ENCODE results near the gene STAB1. TPM values are rescaled to one million over a fixed set of nuclear protein-coding genes. Genes with fewer than 3 reads are reported as not detected.

The STAB1 gene
- total and polyA plus RNA-seq, 7 experiments from 2014 or later = 0.27 to 122 (median 26.1) TPM; not detected in 2

DNA sequence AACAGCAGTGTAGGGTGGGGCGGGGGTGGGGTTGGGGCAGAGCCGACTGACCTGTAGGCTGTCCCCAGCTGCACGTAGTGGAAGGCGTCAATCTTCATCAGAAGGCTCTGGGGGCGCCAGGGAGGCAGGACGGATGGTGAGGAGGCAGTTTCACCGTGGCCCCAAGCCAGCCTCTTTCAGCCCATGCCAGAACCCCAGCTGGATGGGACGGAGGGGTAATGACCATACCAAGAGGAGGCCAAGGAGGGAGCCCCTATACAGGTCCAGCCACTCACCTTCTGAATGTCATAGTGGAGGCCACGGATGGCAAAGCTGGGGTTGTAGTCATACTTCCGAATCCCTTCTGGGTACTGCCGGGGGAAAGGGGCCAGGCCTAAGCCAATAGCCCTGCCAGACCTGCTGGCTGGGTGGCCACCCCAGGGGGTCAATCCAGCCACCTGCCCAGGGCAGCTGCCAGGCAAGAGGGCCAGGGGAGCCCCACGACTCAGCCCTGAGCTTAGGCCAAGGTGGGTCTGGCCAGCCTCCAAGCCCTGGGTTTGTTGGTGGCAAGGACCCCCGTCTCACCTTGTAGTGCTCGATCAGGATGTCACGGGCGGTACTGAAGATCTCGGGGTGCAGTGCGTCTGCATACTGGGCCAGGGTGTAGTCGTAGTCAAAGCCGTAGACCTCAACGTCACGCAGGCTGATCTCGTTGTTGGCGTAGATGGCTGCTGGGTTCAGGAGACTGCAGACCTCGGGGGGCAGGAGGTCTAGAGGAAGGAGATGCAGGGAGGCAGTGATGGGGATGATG is 33.6 kb downstream of the STAB1 start:
- Histone ChIP-seq H3K36me3 (ENCODE audit: control insufficient read depth in 2 of 3, insufficient read depth in 3 of 3, low read length in 3 of 3) (no peaks in the 10 kb centered on the region), H3K27ac (ENCODE audit: low read depth, low read length) (no peak overlapping the region), H3K9me3 (ENCODE audit: control insufficient read depth in 2 of 3, low read length in 3 of 3) (no peaks in the 10 kb centered on the region), H3K27me3 (ENCODE audit: control insufficient read depth in 2 of 2, insufficient read depth in 2 of 2, low read length in 2 of 2) (no peaks in the 10 kb centered on the region), H3K4me1 (ENCODE audit: control insufficient read depth in 2 of 2, insufficient read depth in 2 of 2, low read length in 2 of 2) (peaks cover 0 to 4% of the 10 kb centered on the region in 2 donors), H3K4me3 (ENCODE audit: low read length) (no peak overlapping the region)
- ATAC-seq (no peak), DNase-seq (no peak)
- CTCF ChIA-PET = interaction anchor here (0.5 kb wide), 1 partner anchor 64 kb away, joined by 3 read pairs; no protein-coding TSS in a partner anchor
- H3K27ac Mint-ChIP-seq = no peak overlapping the region
- no peaks in the 10 kb centered on the region for H3K27me3 Mint-ChIP-seq
- intact Hi-C loops (cut with micrococcal nuclease) = no loop called here
- POLR2A ChIA-PET = interaction anchor here (0.6 kb wide), 1 partner anchor 71 kb away, joined by 4 read pairs; no protein-coding TSS in a partner anchor
- no peak overlapping the region for H3K4me3 Mint-ChIP-seq
- no peaks in the 10 kb centered on the region for H3K9me3 Mint-ChIP-seq
- H3K4me1 Mint-ChIP-seq = peaks cover 0 to 7% (median 0%) of the 10 kb centered on the region in 7 donors
- peaks cover 0 to 3% (median 0%) of the 10 kb centered on the region in 5 donors for H3K36me3 Mint-ChIP-seq

DNA sequence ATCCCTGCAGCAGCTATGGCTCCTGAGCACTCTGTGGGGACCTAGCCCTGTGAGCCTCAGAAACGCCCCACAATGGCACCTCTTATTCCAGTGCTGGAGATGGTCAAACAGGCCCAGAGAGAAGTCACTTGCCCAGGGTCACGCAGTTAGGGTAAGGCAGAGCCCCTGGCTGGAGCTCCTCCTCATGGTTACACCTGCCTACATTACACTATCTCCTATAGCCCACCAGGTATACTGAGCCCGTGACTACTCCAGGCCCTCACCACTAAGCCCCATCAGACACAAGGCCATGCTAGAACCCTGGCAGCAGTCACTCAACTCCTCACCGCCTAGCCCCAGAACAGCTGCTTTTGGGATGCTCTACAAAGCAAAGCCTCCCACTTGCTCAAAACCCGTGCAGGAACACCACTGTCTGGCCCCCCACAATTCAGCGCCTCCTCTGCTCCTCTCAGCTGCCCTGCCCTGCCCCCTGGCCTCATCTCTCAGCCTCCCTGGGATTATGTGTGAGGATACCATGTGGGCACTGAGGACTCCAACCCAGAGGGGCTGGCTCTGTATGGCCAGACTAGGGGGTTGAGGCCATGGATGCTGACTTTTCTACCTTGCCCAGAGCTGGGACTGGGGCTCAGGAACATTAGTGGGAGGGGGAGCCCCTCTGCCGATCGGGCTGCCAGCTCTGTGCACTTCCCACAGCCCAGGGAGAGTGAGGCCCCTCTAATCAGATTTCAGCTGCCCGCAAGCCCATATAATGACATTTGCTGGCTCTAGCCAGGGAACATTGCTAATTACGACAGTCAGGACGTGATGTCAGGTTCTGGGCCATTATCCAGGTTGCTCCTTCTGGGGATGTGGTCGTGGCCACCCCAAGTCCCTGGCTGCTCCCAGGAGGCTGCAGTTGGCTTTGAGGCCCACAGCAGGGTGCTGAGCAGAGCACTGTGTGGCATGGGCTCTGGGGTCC is 34.5 kb downstream of the STAB1 start:
- intact Hi-C loops (cut with micrococcal nuclease) = loop anchor here in 1 of 2 donors (10.0 kb wide), 3 partner anchors 255 to 845 kb away; partner anchors contain the start of genes RPL29 and WDR82
- Mint-ChIP-seq H3K36me3 (no peaks in the 10 kb centered on the region), H3K4me1 (peaks cover 0 to 10% (median 3%) of the 10 kb centered on the region in 7 donors), H3K9me3 (peaks cover 0 to 2% (median 0%) of the 10 kb centered on the region in 11 donors), H3K27ac (peak overlapping the region in 1 of 9 donors; percentile 65), H3K27me3 (no peaks in the 10 kb centered on the region), H3K4me3 (peak overlapping the region in 1 of 10 donors; percentile 29)
- Histone ChIP-seq H3K36me3 (ENCODE audit: control insufficient read depth in 2 of 3, insufficient read depth in 3 of 3, low read length in 3 of 3) (no peaks in the 10 kb centered on the region), H3K27ac (ENCODE audit: low read depth, low read length) (no peak overlapping the region), H3K4me1 (ENCODE audit: control insufficient read depth in 2 of 2, insufficient read depth in 2 of 2, low read length in 2 of 2) (peaks cover 0 to 4% of the 10 kb centered on the region in 2 donors), H3K27me3 (ENCODE audit: control insufficient read depth in 2 of 2, insufficient read depth in 2 of 2, low read length in 2 of 2) (no peaks in the 10 kb centered on the region), H3K9me3 (ENCODE audit: control insufficient read depth in 2 of 3, low read length in 3 of 3) (no peaks in the 10 kb centered on the region), H3K4me3 (ENCODE audit: low read length) (no peak overlapping the region)
- ATAC-seq = no peak
- ChIA-PET POLR2A (interaction anchor here (0.6 kb wide), 1 partner anchor 72 kb away, joined by 4 read pairs; no protein-coding TSS in a partner anchor), CTCF (no interaction called here)
- DNase-seq = peak in 1 of 9 donors; percentile 4

DNA sequence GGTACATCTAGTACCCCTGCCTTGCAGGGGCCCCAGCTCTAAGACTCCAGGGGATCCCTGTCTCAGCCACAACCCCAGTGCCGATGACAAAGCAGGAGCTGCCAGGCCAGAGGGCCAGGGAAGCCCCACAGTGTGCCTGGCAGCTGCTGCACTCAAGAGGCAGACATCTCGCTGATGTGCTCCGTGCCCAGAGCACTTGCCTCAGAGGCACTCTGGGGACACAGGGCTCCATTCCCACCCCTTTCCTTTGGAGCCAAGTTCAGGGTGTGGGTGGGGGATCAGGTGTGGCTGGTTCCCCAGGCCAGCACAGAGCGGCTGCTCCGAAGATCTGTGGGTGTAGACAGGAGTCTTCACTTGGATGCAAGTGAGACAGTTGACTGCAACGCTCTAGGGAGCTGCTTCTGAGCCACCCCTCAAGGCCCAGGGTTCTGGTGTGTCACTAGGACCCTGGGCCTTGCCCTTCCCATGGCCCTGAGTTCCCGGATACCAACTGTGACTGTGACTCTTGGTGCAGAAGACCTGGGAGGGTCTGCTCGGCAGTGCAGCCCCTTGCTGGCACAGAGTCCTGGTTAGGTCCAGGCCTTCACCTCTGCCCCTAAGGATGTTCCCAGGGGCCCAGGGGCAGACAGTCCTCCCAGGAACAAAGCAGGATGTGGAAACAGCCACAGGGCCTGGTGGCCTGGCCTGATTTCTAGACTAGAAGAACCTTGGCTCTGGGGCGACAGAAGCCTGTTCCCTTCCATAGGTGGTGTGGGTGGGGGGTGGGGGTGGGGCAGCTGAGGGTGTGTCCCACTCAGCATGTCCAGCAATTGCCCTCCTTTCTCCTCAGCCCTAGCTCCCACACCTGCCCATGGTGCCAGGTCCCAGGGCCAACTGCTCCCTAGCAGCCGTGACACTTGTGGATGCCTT is 36.0 kb downstream of the STAB1 start:
- DNase-seq = peak in 1 of 9 donors; percentile 3
- intact Hi-C loops (cut with micrococcal nuclease) = loop anchor here in 1 of 2 donors (10.0 kb wide), 3 partner anchors 256 to 846 kb away; partner anchors contain the start of genes RPL29 and WDR82
- POLR2A ChIA-PET = no interaction called here
- H3K36me3 Mint-ChIP-seq = no peaks in the 10 kb centered on the region
- H3K4me3 Mint-ChIP-seq = peak overlapping the region in 1 of 10 donors; percentile 16
- CTCF ChIA-PET = no interaction called here
- no peaks in the 10 kb centered on the region for H3K27me3 ChIP-seq (ENCODE audit: control insufficient read depth in 2 of 2, insufficient read depth in 2 of 2, low read length in 2 of 2)
- H3K36me3 ChIP-seq (ENCODE audit: control insufficient read depth in 2 of 3, insufficient read depth in 3 of 3, low read length in 3 of 3) = no peaks in the 10 kb centered on the region
- no peaks in the 10 kb centered on the region for H3K27me3 Mint-ChIP-seq
- H3K4me1 ChIP-seq (ENCODE audit: control insufficient read depth in 2 of 2, insufficient read depth in 2 of 2, low read length in 2 of 2) = peaks cover 0 to 4% of the 10 kb centered on the region in 2 donors
- ATAC-seq = no peak
- H3K9me3 ChIP-seq (ENCODE audit: control insufficient read depth in 2 of 3, low read length in 3 of 3) = no peaks in the 10 kb centered on the region
- no peak overlapping the region for H3K27ac Mint-ChIP-seq
- peaks cover 5 to 17% (median 13%) of the 10 kb centered on the region in 7 donors for H3K4me1 Mint-ChIP-seq
- no peak overlapping the region for H3K27ac ChIP-seq (ENCODE audit: low read depth, low read length)
- no peak overlapping the region for H3K4me3 ChIP-seq (ENCODE audit: low read length)
- H3K9me3 Mint-ChIP-seq = peaks cover 0 to 2% (median 0%) of the 10 kb centered on the region in 11 donors

DNA sequence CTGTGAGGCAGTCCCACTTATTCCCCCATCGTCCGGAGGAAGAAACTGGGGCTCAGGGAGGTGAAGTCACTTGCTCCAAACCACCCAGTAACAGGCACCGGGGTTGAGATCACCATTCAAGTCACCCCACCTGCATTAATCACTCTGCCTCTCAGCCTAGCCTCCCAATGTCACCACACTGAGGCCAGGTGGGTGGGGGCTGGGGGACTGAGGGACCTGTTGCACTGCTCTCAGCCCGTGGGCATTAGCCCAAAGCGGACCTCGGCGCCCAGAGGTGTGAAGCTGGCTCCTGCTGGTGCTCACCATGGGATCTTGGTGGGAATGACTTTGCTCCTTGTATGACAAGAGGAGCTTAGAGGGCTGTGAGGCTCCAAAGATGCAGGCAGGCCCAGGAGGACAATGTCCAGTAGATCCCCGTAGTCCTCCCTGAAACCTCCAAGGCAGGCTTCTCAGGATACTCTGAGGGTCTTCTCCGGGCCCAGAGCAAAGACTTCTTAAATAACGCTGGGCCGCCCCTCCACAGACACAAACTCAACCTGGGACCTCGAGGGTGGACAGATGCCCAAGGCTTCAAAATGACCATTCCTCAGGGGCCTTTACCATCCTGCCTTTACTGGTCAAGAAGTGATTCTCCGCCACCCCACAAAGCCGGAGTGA is 36.9 kb downstream of the STAB1 start:
- ATAC-seq (no peak), DNase-seq (peak in 1 of 9 donors; percentile 3)
- H3K4me1 Mint-ChIP-seq = peaks cover 5 to 22% (median 17%) of the 10 kb centered on the region in 7 donors
- H3K36me3 Mint-ChIP-seq = peaks cover 0 to 3% (median 0%) of the 10 kb centered on the region in 5 donors
- Histone ChIP-seq H3K4me1 (ENCODE audit: control insufficient read depth in 2 of 2, insufficient read depth in 2 of 2, low read length in 2 of 2) (peaks cover under 1 to 4% of the 10 kb centered on the region in 2 donors), H3K36me3 (ENCODE audit: control insufficient read depth in 2 of 3, insufficient read depth in 3 of 3, low read length in 3 of 3) (no peaks in the 10 kb centered on the region), H3K27me3 (ENCODE audit: control insufficient read depth in 2 of 2, insufficient read depth in 2 of 2, low read length in 2 of 2) (no peaks in the 10 kb centered on the region), H3K9me3 (ENCODE audit: control insufficient read depth in 2 of 3, low read length in 3 of 3) (no peaks in the 10 kb centered on the region), H3K27ac (ENCODE audit: low read depth, low read length) (no peak overlapping the region), H3K4me3 (ENCODE audit: low read length) (no peak overlapping the region)
- peak overlapping the region in 2 of 9 donors; percentile 38 to 55 for H3K27ac Mint-ChIP-seq
- ChIA-PET CTCF (no interaction called here), POLR2A (no interaction called here)
- peaks cover 0 to 2% (median 0%) of the 10 kb centered on the region in 11 donors for H3K9me3 Mint-ChIP-seq
- intact Hi-C loops (cut with micrococcal nuclease) = loop anchor here in 1 of 2 donors (10.0 kb wide), 3 partner anchors 257 to 847 kb away; partner anchors contain the start of genes RPL29 and WDR82
- H3K4me3 Mint-ChIP-seq = peak overlapping the region in 7 of 10 donors; percentile 16 to 81 (median 72)
- H3K27me3 Mint-ChIP-seq = no peaks in the 10 kb centered on the region

DNA sequence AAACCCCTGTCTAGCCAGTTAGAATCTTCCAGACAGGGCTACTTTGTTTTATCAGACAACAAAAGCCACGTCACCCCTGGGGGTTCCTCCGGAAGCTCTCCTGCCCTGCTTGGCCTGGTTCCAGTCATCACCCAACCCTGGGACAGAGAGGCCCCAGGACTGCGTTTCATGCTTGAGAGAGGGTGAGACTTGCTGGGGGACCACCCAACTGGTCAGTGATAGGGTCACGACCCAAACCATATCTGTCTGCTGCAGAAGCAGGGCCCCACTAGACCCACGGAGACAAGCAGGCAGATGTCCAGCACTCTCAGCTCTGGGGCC is 37.3 kb downstream of the STAB1 start:
- no peaks in the 10 kb centered on the region for H3K36me3 ChIP-seq (ENCODE audit: control insufficient read depth in 2 of 3, insufficient read depth in 3 of 3, low read length in 3 of 3)
- Mint-ChIP-seq H3K4me1 (peaks cover 8 to 26% (median 21%) of the 10 kb centered on the region in 7 donors), H3K27me3 (no peaks in the 10 kb centered on the region), H3K9me3 (peaks cover 0 to 2% (median 0%) of the 10 kb centered on the region in 11 donors), H3K27ac (peak overlapping the region in 1 of 9 donors; percentile 55), H3K36me3 (peaks cover 0 to 5% (median 0%) of the 10 kb centered on the region in 5 donors), H3K4me3 (peak overlapping the region; percentile 36 to 81 (median 70))
- ChIA-PET POLR2A (no interaction called here), CTCF (no interaction called here)
- H3K27me3 ChIP-seq (ENCODE audit: control insufficient read depth in 2 of 2, insufficient read depth in 2 of 2, low read length in 2 of 2) = no peaks in the 10 kb centered on the region
- H3K4me1 ChIP-seq (ENCODE audit: control insufficient read depth in 2 of 2, insufficient read depth in 2 of 2, low read length in 2 of 2) = peaks cover 5 to 9% of the 10 kb centered on the region in 2 donors
- intact Hi-C loops (cut with micrococcal nuclease) = loop anchor here in 1 of 2 donors (10.0 kb wide), 3 partner anchors 258 to 848 kb away; partner anchors contain the start of genes RPL29 and WDR82
- ATAC-seq (no peak), DNase-seq (peak in 2 of 9 donors; percentile 5 to 20)
- peak overlapping the region; percentile 15 for H3K4me3 ChIP-seq (ENCODE audit: low read length)
- no peak overlapping the region for H3K27ac ChIP-seq (ENCODE audit: low read depth, low read length)
- no peaks in the 10 kb centered on the region for H3K9me3 ChIP-seq (ENCODE audit: control insufficient read depth in 2 of 3, low read length in 3 of 3)

All from naive thymus-derived CD4-positive, alpha-beta T cell (primary cell).